GM12874 (cell line): ENCODE data around the gene CNKSR2.

Experiments used
- TF ChIP-seq, protein P1 (sequence below): IDR thresholded peaks from 2 replicates; pipeline ENCODE4 v1.5.1; 2011; ENCODE audit warnings: low read depth, mild to moderate bottlenecking, control low read depth, low read length, moderate library complexity; ENCODE audit not compliant: insufficient read depth

Gene CNKSR2

DNA sequence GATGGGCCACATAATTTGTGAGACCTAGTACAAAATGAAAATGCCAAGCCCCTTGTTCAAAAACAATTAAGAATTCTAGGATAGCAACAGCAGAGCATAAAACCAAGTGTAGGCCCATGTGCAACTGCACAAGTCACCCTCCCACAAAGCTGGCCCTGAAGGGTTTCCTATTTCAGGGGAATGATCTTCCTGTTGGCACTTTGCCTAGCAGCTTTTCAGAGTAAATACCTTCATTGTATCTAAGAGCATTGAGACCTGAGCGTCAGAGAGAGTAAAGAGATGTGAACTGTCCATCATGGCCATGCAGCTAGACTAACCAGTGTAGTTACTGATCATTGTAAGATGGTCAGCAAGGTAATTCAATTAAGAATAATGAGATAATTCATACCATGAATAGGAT lies 113.6 kb downstream of the CNKSR2 start:
- TF ChIP-seq, protein P1, sequence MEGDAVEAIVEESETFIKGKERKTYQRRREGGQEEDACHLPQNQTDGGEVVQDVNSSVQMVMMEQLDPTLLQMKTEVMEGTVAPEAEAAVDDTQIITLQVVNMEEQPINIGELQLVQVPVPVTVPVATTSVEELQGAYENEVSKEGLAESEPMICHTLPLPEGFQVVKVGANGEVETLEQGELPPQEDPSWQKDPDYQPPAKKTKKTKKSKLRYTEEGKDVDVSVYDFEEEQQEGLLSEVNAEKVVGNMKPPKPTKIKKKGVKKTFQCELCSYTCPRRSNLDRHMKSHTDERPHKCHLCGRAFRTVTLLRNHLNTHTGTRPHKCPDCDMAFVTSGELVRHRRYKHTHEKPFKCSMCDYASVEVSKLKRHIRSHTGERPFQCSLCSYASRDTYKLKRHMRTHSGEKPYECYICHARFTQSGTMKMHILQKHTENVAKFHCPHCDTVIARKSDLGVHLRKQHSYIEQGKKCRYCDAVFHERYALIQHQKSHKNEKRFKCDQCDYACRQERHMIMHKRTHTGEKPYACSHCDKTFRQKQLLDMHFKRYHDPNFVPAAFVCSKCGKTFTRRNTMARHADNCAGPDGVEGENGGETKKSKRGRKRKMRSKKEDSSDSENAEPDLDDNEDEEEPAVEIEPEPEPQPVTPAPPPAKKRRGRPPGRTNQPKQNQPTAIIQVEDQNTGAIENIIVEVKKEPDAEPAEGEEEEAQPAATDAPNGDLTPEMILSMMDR, result no peak

- TF ChIP-seq, protein P1, result no peak
Measured at GRCh38 chrX:21490341-21490740, 116.1 kb downstream of the CNKSR2 start.

GRCh38 chrX:21493226-21493830 lies 119.1 kb downstream of the CNKSR2 start:
- TF ChIP-seq, protein P1, result no peak

- TF ChIP-seq, protein P1, result no peak
Measured at GRCh38 chrX:21503593-21503992, 129.4 kb downstream of the CNKSR2 start.

DNA sequence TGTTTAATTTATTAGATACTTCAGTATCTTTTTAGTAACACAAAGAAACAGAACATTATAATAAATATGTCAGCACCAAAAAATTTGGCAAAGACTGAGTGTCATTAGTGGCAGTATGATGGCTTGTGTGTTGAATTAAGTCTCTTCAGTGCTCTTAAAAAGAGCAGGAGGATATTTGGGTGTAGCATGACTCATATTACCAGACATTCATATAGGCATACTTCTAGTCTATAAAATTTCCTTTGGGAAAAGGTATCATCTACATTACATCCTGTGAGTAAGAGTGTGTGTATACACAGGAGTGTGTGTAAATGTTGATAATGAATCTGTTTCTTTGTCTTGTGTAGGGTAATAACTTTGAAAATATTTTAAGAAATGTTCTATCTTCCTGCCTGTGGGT lies 135.7 kb downstream of the CNKSR2 start:
- TF ChIP-seq, protein P1, result no peak

GRCh38 chrX:21524008-21524407 lies 149.8 kb downstream of the CNKSR2 start:
- TF ChIP-seq, protein P1, result no peak

GRCh38 chrX:21528076-21528475 lies 153.9 kb downstream of the CNKSR2 start:
- TF ChIP-seq, protein P1, result no peak
